GM12801 (cell line): ENCODE results near the gene BCAS2.

Experiments used
- CTCF ChIP-seq: IDR thresholded peaks from one replicate; pipeline ENCODE4 v1.5.1; 2011; ENCODE audit warnings: control low read depth; ENCODE audit not compliant: insufficient read length; ENCODE audit errors: extremely low read depth

Gene BCAS2

GRCh38 chr1:114581335-114582287 lies at the start of gene BCAS2:
Gene BCAS2 (minus strand): TSS chr1:114581615. CDS start chr1:114581591, 24 bp downstream.
- no peak for TF ChIP-seq CTCF

GRCh38 chr1:114627107-114627506 lies 45.7 kb upstream of the BCAS2 start:
- TF ChIP-seq CTCF = no peak

- TF ChIP-seq CTCF = no peak
Measured at GRCh38 chr1:114623364-114623763, 41.9 kb upstream of the BCAS2 start.

- no peak for TF ChIP-seq CTCF
Measured at GRCh38 chr1:114620419-114620818, 39.0 kb upstream of the BCAS2 start.

GRCh38 chr1:114618606-114619005 lies 37.2 kb upstream of the BCAS2 start:
- TF ChIP-seq CTCF = no peak

GRCh38 chr1:114610546-114611245 lies 29.3 kb upstream of the BCAS2 start:
- TF ChIP-seq CTCF = no peak

- TF ChIP-seq CTCF = no peak
Measured at GRCh38 chr1:114609826-114610225, 28.4 kb upstream of the BCAS2 start.
